AG04449 (cell line): ENCODE data around the gene EEFSEC.

Experiments
- CTCF ChIA-PET: fragments of 350-600 bp; formaldehyde crosslinking; extraction: SDS; loops from one replicate; lab custom pipeline; 2021; ENCODE audit warnings: antibody characterized with exemption; lab: Yijun Ruan, JAX
- POLR2A ChIA-PET: fragments of 400-600, 350-600 bp; formaldehyde crosslinking; extraction: SDS; loops from one replicate; lab custom pipeline; 2020; ENCODE audit warnings: antibody characterized with exemption, inconsistent platforms; lab: Yijun Ruan, JAX
- DNase-seq: peaks from one replicate; pipeline ENCODE4 v3.0.0-alpha.2; 2010; ENCODE audit warnings: low read depth, low spot score
- H3K4me3 ChIP-seq: 2 replicates; pipeline ENCODE4 v1.5.1; 2011; ENCODE audit warnings: low read depth, mild to moderate bottlenecking, control low read depth, low read length
- CTCF ChIP-seq: IDR thresholded peaks from one replicate; pipeline ENCODE4 v1.5.1; 2011; ENCODE audit warnings: mild to moderate bottlenecking, moderate library complexity, low read length, control low read depth, inconsistent platforms; ENCODE audit not compliant: insufficient read depth; ENCODE audit errors: missing control alignments

The EEFSEC gene

GRCh38 chr3:128435561-128435960 is 282.3 kb downstream of the EEFSEC start:
- CTCF ChIA-PET = interaction anchor here (1.7 to 2.9 kb wide), 3 partner anchors 10 to 149 kb away, joined by 5 to 12 read pairs (median 7); no protein-coding TSS in a partner anchor
- no peak overlapping the region for H3K4me3 ChIP-seq
- no peak for DNase-seq
- no peak for TF ChIP-seq CTCF
- POLR2A ChIA-PET = no interaction called here

- ChIA-PET CTCF (interaction anchor here (1.7 to 2.9 kb wide), 2 partner anchors 11 to 61 kb away, joined by 5 to 12 read pairs; no protein-coding TSS in a partner anchor), POLR2A (no interaction called here)
- DNase-seq = no peak
These were observed 282.9 kb downstream of the EEFSEC start for GRCh38 chr3:128436214-128436613.

GRCh38 chr3:128438488-128439072 is 285.3 kb downstream of the EEFSEC start:
- POLR2A ChIA-PET = no interaction called here
- no peak for TF ChIP-seq CTCF
- CTCF ChIA-PET = interaction anchor here (0.9 to 3.3 kb wide), 6 partner anchors 13 to 59 kb away, joined by 3 to 27 read pairs (median 3); no protein-coding TSS in a partner anchor
- H3K4me3 ChIP-seq = no peak overlapping the region
- no peak for DNase-seq

More at GRCh38 chr3:128436214-128436613, 282.9 kb downstream of the EEFSEC start:
- no peak for TF ChIP-seq CTCF
- no peak overlapping the region for H3K4me3 ChIP-seq

- no peak for TF ChIP-seq CTCF
- CTCF ChIA-PET = interaction anchor here (1.1 to 3.3 kb wide), 4 partner anchors 10 to 43 kb away, joined by 3 to 27 read pairs (median 4); no protein-coding TSS in a partner anchor
- no peak overlapping the region for H3K4me3 ChIP-seq
- DNase-seq = peak; percentile 17
- POLR2A ChIA-PET = no interaction called here
These were observed 285.9 kb downstream of the EEFSEC start for GRCh38 chr3:128439226-128439625.

GRCh38 chr3:128442070-128442469 is 288.8 kb downstream of the EEFSEC start:
- ChIA-PET CTCF (interaction anchor here (1.0 to 2.3 kb wide), 7 partner anchors 10 to 265 kb away, joined by 3 to 6 read pairs (median 4); no protein-coding TSS in a partner anchor), POLR2A (no interaction called here)
- no peak overlapping the region for H3K4me3 ChIP-seq
- DNase-seq = no peak
- TF ChIP-seq CTCF = no peak

GRCh38 chr3:128442949-128443348 is 289.7 kb downstream of the EEFSEC start:
- ChIA-PET CTCF (interaction anchor here (1.0 to 1.5 kb wide), 3 partner anchors 15 to 162 kb away, joined by 3 to 4 read pairs (median 4); no protein-coding TSS in a partner anchor), POLR2A (no interaction called here)
- no peak for DNase-seq
- TF ChIP-seq CTCF = no peak
- no peak overlapping the region for H3K4me3 ChIP-seq
